Measurements from ENCODE around the gene GRWD1. TPM values are rescaled to one million over a fixed set of nuclear protein-coding genes. Genes with fewer than 3 reads are reported as not detected.
A peak's percentile ranks its signal among the peaks of the same experiment; 100 is the strongest.

GRWD1 gene
- total and polyA plus RNA-seq, 10 of the 15 experiments (the other 5 are each of a cell fraction or from before 2014, with no cell fraction given): 1.4 to 103 (median 30.7) TPM

DNA sequence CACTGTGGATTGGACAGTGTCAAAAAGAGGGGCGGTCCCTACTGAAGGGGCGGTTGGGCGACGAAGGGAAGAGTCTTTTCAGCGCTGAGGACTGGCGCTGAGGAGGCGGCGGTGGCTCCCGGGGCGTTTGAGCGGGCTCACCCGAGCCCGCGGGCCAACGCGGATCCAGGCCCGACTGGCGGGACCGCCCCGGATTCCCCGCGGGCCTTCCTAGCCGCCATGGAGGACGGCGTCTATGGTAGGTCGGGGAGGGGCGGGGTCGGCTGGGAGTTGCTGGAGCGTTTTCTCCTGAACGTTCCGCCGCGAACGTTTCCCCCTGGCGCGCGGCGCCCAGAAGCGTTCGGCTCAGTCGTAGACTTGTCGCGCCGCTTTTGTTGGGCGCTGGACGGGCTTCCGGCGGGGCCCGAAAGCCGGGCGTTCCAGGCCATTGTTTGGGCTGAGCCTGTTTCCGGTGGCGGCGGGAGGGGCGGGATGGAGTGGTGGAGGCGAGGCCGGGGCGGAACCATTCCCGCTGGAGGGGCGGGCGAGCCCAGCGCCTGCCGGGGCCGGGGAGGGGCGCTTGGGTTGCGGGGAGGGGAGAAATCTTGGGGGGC is 23.6 kb downstream of the GRWD1 start, which contains the start of gene CYTH2:
Gene CYTH2 (plus strand): TSS at position 81 of the 593 bp plus-strand sequence. CDS start 139 bp downstream, at position 220.
- Histone ChIP-seq H3K27me3 (replicated peaks in 1 of 2; ENCODE audit: control insufficient read depth in 2 of 2, insufficient read depth in 2 of 2, low read length in 1 of 2) (no peaks in the 10 kb centered on the region), H3K27ac (ENCODE audit: control insufficient read depth, insufficient read depth) (peak within 1 kb of the TSS; percentile 78), H2AFZ (ENCODE audit: control insufficient read depth, low read depth, low read length) (peak within 1 kb of the TSS; percentile 95), H4K20me1 (ENCODE audit: control insufficient read depth, insufficient read depth) (peaks cover 3% of the 10 kb centered on the region; the same call in 1 of the 2 replicates), H3K4me3 (peak within 1 kb of the TSS; percentile 82), H3K4me1 (ENCODE audit: control insufficient read depth, insufficient read depth, low read length) (peaks cover 8% of the 10 kb centered on the region; the same call in 1 of the 2 replicates), H3K36me3 (ENCODE audit: control insufficient read depth in 2 of 2, insufficient read depth in 2 of 2, low read length in 1 of 2) (peaks cover 3 to 9% of the 10 kb centered on the region in 2 experiments; a peak in 3 of 4 replicates), H3K4me2 (ENCODE audit: control insufficient read depth, insufficient read depth) (peak within 1 kb of the TSS; percentile 84), H3K9me3 (replicated peaks; ENCODE audit: control insufficient read depth, insufficient read depth, low read length) (no peaks in the 10 kb centered on the region), H3K9ac (ENCODE audit: control insufficient read depth, insufficient read depth, low read length) (peak within 1 kb of the TSS; percentile 84), H3K79me2 (ENCODE audit: control insufficient read depth, insufficient read depth, low read length) (peaks cover 9% of the 10 kb centered on the region)
- WGBS (ENCODE audit: insufficient coverage, insufficient replicate concordance, low lambda C conversion rate, missing lambda C conversion rate): under 1% methylated on average over 55 of the region's 66 CpGs
- no peak for DNase-seq (ENCODE audit: low read depth, low spot score)
- POLR2A ChIA-PET: interaction anchor here (0.6 to 1.0 kb wide), 3 partner anchors 8 to 106 kb away, joined by 3 to 5 read pairs (median 4); partner anchors contain the start of genes SYNGR4 and TMEM143
- ATAC-seq: peak; percentile 78
- no peak for FAIRE-seq
- no TSS peak for BruUV-seq (replicated peaks)
- SMC1A ChIA-PET (ENCODE audit: uncharacterized antibody, unreplicated experiment): interaction anchor here (0.8 to 1.2 kb wide), 3 partner anchors 20 to 137 kb away, joined by 3 read pairs; no protein-coding TSS in a partner anchor
- in situ Hi-C loops (cut with MboI) (no loop called here), intact Hi-C loops (cut with micrococcal nuclease; ENCODE audit: unreplicated experiment) (no loop called here)
- RAD21 ChIA-PET (ENCODE audit: unreplicated experiment): interaction anchor here (1.5 kb wide), 1 partner anchor 21 kb away, joined by 7 read pairs; no protein-coding TSS in a partner anchor
- CTCF ChIA-PET: interaction anchor here (1.2 to 2.4 kb wide), 2 partner anchors 20 to 79 kb away, joined by 5 to 10 read pairs; no protein-coding TSS in a partner anchor
- TF ChIP-seq POU2F2 (IDR thresholded peaks at IDR 0.05; ENCODE audit: borderline replicate concordance, low read depth, low read length): 0 out of 3 replicates have a peak, but pooled peaks have one; percentile 20
- TF ChIP-seq MTA2 (IDR thresholded peaks at IDR 0.05; ENCODE audit: low read depth): no peak
- TF ChIP-seq, protein P1, sequence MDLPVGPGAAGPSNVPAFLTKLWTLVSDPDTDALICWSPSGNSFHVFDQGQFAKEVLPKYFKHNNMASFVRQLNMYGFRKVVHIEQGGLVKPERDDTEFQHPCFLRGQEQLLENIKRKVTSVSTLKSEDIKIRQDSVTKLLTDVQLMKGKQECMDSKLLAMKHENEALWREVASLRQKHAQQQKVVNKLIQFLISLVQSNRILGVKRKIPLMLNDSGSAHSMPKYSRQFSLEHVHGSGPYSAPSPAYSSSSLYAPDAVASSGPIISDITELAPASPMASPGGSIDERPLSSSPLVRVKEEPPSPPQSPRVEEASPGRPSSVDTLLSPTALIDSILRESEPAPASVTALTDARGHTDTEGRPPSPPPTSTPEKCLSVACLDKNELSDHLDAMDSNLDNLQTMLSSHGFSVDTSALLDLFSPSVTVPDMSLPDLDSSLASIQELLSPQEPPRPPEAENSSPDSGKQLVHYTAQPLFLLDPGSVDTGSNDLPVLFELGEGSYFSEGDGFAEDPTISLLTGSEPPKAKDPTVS (IDR thresholded peaks at IDR 0.05; ENCODE audit: low read depth, low read length): no peak
- TF ChIP-seq, protein P2, sequence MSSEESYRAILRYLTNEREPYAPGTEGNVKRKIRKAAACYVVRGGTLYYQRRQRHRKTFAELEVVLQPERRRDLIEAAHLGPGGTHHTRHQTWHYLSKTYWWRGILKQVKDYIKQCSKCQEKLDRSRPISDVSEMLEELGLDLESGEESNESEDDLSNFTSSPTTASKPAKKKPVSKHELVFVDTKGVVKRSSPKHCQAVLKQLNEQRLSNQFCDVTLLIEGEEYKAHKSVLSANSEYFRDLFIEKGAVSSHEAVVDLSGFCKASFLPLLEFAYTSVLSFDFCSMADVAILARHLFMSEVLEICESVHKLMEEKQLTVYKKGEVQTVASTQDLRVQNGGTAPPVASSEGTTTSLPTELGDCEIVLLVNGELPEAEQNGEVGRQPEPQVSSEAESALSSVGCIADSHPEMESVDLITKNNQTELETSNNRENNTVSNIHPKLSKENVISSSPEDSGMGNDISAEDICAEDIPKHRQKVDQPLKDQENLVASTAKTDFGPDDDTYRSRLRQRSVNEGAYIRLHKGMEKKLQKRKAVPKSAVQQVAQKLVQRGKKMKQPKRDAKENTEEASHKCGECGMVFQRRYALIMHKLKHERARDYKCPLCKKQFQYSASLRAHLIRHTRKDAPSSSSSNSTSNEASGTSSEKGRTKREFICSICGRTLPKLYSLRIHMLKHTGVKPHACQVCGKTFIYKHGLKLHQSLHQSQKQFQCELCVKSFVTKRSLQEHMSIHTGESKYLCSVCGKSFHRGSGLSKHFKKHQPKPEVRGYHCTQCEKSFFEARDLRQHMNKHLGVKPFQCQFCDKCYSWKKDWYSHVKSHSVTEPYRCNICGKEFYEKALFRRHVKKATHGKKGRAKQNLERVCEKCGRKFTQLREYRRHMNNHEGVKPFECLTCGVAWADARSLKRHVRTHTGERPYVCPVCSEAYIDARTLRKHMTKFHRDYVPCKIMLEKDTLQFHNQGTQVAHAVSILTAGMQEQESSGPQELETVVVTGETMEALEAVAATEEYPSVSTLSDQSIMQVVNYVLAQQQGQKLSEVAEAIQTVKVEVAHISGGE (CRISPR knock-in tag; IDR thresholded peaks at IDR 0.05): peak; percentile 58
- TF ChIP-seq, protein P3, sequence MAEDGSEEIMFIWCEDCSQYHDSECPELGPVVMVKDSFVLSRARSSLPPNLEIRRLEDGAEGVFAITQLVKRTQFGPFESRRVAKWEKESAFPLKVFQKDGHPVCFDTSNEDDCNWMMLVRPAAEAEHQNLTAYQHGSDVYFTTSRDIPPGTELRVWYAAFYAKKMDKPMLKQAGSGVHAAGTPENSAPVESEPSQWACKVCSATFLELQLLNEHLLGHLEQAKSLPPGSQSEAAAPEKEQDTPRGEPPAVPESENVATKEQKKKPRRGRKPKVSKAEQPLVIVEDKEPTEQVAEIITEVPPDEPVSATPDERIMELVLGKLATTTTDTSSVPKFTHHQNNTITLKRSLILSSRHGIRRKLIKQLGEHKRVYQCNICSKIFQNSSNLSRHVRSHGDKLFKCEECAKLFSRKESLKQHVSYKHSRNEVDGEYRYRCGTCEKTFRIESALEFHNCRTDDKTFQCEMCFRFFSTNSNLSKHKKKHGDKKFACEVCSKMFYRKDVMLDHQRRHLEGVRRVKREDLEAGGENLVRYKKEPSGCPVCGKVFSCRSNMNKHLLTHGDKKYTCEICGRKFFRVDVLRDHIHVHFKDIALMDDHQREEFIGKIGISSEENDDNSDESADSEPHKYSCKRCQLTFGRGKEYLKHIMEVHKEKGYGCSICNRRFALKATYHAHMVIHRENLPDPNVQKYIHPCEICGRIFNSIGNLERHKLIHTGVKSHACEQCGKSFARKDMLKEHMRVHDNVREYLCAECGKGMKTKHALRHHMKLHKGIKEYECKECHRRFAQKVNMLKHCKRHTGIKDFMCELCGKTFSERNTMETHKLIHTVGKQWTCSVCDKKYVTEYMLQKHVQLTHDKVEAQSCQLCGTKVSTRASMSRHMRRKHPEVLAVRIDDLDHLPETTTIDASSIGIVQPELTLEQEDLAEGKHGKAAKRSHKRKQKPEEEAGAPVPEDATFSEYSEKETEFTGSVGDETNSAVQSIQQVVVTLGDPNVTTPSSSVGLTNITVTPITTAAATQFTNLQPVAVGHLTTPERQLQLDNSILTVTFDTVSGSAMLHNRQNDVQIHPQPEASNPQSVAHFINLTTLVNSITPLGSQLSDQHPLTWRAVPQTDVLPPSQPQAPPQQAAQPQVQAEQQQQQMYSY (CRISPR knock-in tag; IDR thresholded peaks at IDR 0.05): 0 out of 2 replicates have a peak, but pooled peaks have one; percentile 60
- peak; percentile 87 for TF ChIP-seq GATAD2B (conservative IDR thresholded peaks at IDR 0.05; ENCODE audit: low read depth)
- no peak for TF ChIP-seq ZSCAN29 (IDR thresholded peaks at IDR 0.05)
- TF ChIP-seq, protein P4, sequence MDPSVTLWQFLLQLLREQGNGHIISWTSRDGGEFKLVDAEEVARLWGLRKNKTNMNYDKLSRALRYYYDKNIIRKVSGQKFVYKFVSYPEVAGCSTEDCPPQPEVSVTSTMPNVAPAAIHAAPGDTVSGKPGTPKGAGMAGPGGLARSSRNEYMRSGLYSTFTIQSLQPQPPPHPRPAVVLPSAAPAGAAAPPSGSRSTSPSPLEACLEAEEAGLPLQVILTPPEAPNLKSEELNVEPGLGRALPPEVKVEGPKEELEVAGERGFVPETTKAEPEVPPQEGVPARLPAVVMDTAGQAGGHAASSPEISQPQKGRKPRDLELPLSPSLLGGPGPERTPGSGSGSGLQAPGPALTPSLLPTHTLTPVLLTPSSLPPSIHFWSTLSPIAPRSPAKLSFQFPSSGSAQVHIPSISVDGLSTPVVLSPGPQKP (IDR thresholded peaks at IDR 0.05; ENCODE audit: low read depth, low read length): 0 out of 2 replicates have a peak, but pooled peaks have one; percentile 56
- peak in 1 of 2 experiments; percentile 36; a peak in 1 of 3 replicates for TF ChIP-seq EGR1 (IDR thresholded peaks at IDR 0.05; ENCODE audit: borderline replicate concordance in 1 of 2, low read depth in 2 of 2, low read length in 2 of 2)
- peak; percentile 95 for TF ChIP-seq POLR2A (IDR thresholded peaks at IDR 0.05; ENCODE audit: low read depth, low read length)

Measured in GM12878 (cell line).